ENCODE data around the gene BPI.

The BPI gene

DNA sequence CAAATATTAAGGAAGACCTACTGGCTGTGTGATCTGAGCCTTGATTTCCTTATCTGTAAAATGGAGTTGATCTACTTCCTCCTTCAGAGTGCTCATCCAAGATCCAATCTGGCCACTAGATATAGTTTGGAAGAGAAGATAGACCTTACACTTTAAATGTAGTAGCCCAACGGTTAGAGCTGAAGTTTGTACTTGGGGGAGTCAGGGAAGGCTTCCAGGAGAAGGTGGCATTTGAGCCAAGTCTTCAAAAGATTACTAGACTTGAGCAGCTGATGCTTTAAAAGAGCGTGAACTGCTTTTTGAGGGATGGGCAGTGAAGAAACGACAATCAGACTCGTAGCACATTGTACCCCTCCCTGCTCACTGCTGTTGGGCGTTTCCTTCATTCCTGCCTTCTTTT, 45.9 kb downstream of the BPI start:
- no peak overlapping the region for H3K4me3 ChIP-seq (ENCODE audit: control insufficient read depth, low read depth, low read length)
- DNase-seq (ENCODE audit: low read depth): no peak
- TF ChIP-seq, protein P1, sequence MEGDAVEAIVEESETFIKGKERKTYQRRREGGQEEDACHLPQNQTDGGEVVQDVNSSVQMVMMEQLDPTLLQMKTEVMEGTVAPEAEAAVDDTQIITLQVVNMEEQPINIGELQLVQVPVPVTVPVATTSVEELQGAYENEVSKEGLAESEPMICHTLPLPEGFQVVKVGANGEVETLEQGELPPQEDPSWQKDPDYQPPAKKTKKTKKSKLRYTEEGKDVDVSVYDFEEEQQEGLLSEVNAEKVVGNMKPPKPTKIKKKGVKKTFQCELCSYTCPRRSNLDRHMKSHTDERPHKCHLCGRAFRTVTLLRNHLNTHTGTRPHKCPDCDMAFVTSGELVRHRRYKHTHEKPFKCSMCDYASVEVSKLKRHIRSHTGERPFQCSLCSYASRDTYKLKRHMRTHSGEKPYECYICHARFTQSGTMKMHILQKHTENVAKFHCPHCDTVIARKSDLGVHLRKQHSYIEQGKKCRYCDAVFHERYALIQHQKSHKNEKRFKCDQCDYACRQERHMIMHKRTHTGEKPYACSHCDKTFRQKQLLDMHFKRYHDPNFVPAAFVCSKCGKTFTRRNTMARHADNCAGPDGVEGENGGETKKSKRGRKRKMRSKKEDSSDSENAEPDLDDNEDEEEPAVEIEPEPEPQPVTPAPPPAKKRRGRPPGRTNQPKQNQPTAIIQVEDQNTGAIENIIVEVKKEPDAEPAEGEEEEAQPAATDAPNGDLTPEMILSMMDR (IDR thresholded peaks at IDR 0.05; ENCODE audit: control insufficient read depth, insufficient read depth, low read depth, low read length, missing control alignments): no peak

DNA sequence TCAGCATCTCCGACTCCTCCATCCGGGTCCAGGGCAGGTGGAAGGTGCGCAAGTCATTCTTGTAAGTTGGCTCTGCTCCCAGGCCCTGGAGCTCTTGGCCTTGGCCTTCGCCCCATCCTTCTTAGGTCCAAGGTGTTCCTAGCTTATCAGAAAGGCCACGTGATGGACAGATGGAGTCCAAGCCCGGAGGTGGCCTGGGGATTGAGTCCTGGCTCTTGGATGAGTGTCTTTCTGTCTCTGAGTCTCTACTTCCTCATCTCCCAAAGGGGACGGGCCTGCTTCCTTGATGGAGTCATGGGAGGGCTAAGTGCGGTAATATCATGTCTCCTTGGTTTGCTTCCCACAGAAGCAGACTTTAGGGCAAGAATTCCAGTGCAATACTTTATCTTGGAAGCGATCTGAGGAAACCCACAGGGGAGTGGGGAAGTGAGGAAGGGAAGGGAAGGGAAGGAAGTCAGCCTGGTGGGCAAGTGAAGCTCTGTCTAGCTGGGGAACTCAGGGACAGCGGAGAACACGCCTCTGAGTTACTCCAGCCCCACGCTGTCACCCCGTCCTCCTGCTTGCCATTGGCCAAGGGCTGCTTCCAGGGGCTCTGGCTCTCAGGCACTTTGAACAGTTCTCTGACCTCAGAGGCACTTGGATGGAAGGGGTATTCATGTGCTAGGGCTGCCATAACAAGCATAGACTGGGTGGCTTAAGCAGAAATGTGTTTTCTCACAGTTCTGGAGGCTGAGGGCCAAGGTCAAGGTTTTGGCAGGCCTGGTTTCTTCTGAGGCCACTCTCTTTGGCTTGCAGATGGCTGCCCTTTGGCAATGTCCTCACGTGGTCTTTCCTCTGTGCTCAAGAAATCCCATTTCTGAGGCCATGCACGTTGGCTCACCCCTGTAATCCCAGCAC, 47.2 kb downstream of the BPI start:
- TF ChIP-seq, protein P1 (IDR thresholded peaks at IDR 0.05; ENCODE audit: control insufficient read depth, insufficient read depth, low read depth, low read length, missing control alignments): no peak
- no peak overlapping the region for H3K4me3 ChIP-seq (ENCODE audit: control insufficient read depth, low read depth, low read length)
- DNase-seq (ENCODE audit: low read depth): no peak

DNA sequence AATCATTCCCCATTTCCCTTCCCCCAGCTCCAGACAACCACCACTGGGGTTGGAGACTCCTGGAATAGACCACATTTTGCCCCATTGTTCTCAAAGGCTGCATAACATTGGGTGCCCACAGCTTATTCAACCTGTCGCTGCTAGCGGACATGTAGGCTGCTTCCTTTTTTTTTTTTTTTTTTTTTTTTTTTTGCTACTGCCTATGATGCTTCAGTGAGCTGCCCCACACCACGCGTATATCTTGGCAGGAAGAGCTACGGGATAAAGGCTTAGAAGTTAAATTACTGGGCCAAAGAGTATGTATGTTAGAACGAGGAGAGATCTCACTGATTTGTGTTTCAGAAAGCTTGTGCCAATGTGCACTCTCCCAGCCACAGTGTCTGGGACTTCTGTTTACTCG, 49.4 kb downstream of the BPI start:
- DNase-seq (ENCODE audit: low read depth): no peak
- H3K4me3 ChIP-seq (ENCODE audit: control insufficient read depth, low read depth, low read length): no peak overlapping the region

DNA sequence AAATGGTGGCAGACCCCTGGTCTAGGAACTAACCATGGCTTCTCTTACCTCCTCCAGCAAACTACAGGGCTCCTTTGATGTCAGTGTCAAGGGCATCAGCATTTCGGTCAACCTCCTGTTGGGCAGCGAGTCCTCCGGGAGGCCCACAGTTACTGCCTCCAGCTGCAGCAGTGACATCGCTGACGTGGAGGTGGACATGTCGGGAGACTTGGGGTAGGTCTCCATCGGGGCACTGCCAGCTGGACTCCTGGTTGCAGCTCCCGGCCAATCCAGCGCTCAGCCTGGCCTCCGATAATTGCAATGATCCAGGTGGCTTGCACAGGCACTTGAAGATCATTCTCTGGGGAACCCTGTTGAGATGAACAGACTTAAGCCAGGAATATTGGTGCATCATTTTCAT, 50.3 kb downstream of the BPI start:
- TF ChIP-seq, protein P1 (IDR thresholded peaks at IDR 0.05; ENCODE audit: control insufficient read depth, insufficient read depth, low read depth, low read length, missing control alignments): no peak
- no peak for DNase-seq (ENCODE audit: low read depth)
- no peak overlapping the region for H3K4me3 ChIP-seq (ENCODE audit: control insufficient read depth, low read depth, low read length)

More for the DNA sequence above, 49.4 kb downstream of the BPI start:
- TF ChIP-seq, protein P1 (IDR thresholded peaks at IDR 0.05; ENCODE audit: control insufficient read depth, insufficient read depth, low read depth, low read length, missing control alignments): no peak

DNA sequence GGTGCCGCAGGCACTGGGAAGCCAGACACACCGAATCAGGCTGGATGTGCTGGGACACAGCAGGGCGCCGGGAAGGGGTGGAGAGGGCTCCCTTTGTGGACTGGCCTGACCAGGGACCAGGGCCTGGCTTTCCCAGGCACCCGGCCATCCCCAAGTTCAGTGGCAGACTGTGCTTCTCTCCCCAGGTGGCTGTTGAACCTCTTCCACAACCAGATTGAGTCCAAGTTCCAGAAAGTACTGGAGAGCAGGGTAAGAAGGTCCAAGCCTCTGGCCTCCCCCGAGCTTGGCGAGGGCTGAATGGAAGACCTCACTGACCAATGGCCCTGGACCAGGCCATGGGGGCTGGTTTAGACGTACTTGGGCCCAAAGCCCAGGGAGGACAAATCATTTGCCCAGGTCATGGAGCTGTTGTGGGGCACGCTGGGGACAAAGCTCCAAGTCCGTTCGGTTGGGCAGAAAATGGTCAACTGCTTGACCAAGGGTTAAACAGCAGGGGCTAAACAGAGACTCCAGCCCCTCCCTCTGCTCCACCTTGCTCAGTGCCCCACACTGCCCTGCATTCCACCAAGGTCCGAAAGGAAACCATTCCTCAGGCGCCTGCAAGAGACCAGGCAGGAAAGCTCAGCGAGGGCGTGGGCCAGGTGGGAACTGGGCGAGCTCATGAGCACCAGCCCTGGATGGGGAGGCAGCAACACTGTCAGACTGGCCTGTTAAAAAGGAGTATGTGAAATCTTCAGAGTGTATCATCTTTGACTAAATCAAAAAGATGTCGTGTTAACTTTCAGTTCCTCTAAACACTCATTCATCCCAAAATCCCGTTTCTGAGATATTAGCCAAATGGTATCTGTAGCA, 51.4 kb downstream of the BPI start:
- no peak for DNase-seq (ENCODE audit: low read depth)
- no peak overlapping the region for H3K4me3 ChIP-seq (ENCODE audit: control insufficient read depth, low read depth, low read length)
- TF ChIP-seq, protein P1 (IDR thresholded peaks at IDR 0.05; ENCODE audit: control insufficient read depth, insufficient read depth, low read depth, low read length, missing control alignments): no peak

DNA sequence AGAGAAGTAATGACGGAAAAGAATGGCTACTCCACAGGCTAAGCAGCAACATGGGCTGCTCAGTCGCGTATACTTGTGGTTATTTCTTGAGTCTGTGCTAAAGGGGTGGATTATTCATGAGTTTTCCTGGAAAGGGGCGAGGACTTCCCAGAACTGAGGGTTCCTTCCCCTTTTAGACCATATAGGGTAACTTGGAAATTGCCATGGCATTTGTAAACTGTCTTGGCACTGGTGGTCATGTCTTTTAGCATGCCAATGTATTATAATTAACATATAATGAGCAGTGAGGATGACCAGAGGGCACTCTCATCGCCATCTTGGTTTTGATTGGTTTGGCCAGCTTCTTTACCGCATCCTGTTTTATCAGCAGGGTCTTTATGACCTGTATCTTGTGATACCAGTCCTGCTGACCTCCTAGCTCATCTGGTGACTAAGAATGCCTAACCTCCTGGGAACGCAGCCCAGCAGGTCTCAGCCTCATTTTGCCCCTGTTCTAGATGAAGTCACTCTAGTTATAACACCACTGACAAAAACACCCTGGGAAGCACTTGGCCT, 53.8 kb downstream of the BPI start:
- TF ChIP-seq, protein P1 (IDR thresholded peaks at IDR 0.05; ENCODE audit: control insufficient read depth, insufficient read depth, low read depth, low read length, missing control alignments): no peak
- DNase-seq (ENCODE audit: low read depth): no peak
- no peak overlapping the region for H3K4me3 ChIP-seq (ENCODE audit: control insufficient read depth, low read depth, low read length)
